ENCODE results near the gene CPNE4. TPM values are rescaled to one million over a fixed set of nuclear protein-coding genes. Genes with fewer than 3 reads are reported as not detected.

Gene CPNE4
- total RNA-seq, 1 experiment from 2014 or later: 1.9 TPM

- Histone ChIP-seq H2BK120ac (ENCODE audit: low read depth, low read length, poor library complexity, severe bottlenecking) (no peak overlapping the region), H3K56ac (ENCODE audit: insufficient read length, low read depth, low read length) (no peak overlapping the region), H2BK20ac (ENCODE audit: low read depth, low read length, poor library complexity, severe bottlenecking) (no peak overlapping the region), H3T11ph (ENCODE audit: low read length) (no peak overlapping the region), H2AK5ac (ENCODE audit: insufficient read length, low read length) (no peak overlapping the region), H3K79me1 (ENCODE audit: insufficient read depth, low read depth, low read length, poor library complexity, severe bottlenecking) (no peaks in the 10 kb centered on the region), H3K4me1 (ENCODE audit: insufficient read depth, low read length) (no peaks in the 10 kb centered on the region), H4K91ac (ENCODE audit: insufficient read length, low read depth, low read length) (no peak overlapping the region), H4K5ac (ENCODE audit: insufficient read length, low read depth, low read length) (no peak overlapping the region), H2BK15ac (ENCODE audit: low read depth, low read length) (no peak overlapping the region), H3K23ac (ENCODE audit: insufficient read length, low read depth, low read length) (no peak overlapping the region), H2BK5ac (ENCODE audit: insufficient read length, low read length) (no peak overlapping the region), H3K14ac (ENCODE audit: insufficient read depth, low read length) (no peak overlapping the region), H4K8ac (replicated peaks; ENCODE audit: insufficient read length, low read depth, low read length) (no peak overlapping the region), H3K27me3 (ENCODE audit: insufficient read depth, low read length) (no peaks in the 10 kb centered on the region), H4K20me1 (ENCODE audit: control insufficient read depth, insufficient read depth, insufficient read length) (no peaks in the 10 kb centered on the region), H3K27ac (ENCODE audit: insufficient read length, low read depth, low read length) (no peak overlapping the region), H3K4ac (ENCODE audit: low read depth, low read length) (no peak overlapping the region), H2AFZ (ENCODE audit: low read length) (no peak overlapping the region), H2BK12ac (ENCODE audit: insufficient read length, low read depth, low read length) (no peak overlapping the region), H3K4me2 (ENCODE audit: insufficient read depth, insufficient read length, low read length) (no peak overlapping the region), H3K23me2 (ENCODE audit: insufficient read length, low read depth, low read length, poor library complexity, severe bottlenecking) (no peaks in the 10 kb centered on the region), H3K18ac (ENCODE audit: insufficient read length, low read depth, low read length) (no peak overlapping the region), H3K9me3 (ENCODE audit: control insufficient read depth, low read depth, low read length) (no peaks in the 10 kb centered on the region), H3K9ac (ENCODE audit: extremely low read depth, insufficient read length, low read length) (no peak overlapping the region), H3K79me2 (ENCODE audit: insufficient read depth, low read length) (no peaks in the 10 kb centered on the region)
- Mint-ChIP-seq H3K4me3 (no peak overlapping the region), H3K27ac (peak overlapping the region in 1 of 3 experiments; percentile 78; a peak in 1 of 7 replicates), H3K4me1 (peaks cover 16 to 17% of the 10 kb centered on the region in 2 experiments), H3K9me3 (no peaks in the 10 kb centered on the region), H3K27me3 (ENCODE audit: low read depth) (no peaks in the 10 kb centered on the region), H3K36me3 (ENCODE audit: insufficient read depth in 1 of 3, low read depth in 3 of 3) (no peaks in the 10 kb centered on the region; a peak in 1 of 7 replicates)
- no CpG with 5 or more reads among the region's 3 CpGs for WGBS (ENCODE audit: extremely low coverage, insufficient read length, low lambda C conversion rate)
- DNase-seq: no peak
- TF ChIP-seq, protein P1, sequence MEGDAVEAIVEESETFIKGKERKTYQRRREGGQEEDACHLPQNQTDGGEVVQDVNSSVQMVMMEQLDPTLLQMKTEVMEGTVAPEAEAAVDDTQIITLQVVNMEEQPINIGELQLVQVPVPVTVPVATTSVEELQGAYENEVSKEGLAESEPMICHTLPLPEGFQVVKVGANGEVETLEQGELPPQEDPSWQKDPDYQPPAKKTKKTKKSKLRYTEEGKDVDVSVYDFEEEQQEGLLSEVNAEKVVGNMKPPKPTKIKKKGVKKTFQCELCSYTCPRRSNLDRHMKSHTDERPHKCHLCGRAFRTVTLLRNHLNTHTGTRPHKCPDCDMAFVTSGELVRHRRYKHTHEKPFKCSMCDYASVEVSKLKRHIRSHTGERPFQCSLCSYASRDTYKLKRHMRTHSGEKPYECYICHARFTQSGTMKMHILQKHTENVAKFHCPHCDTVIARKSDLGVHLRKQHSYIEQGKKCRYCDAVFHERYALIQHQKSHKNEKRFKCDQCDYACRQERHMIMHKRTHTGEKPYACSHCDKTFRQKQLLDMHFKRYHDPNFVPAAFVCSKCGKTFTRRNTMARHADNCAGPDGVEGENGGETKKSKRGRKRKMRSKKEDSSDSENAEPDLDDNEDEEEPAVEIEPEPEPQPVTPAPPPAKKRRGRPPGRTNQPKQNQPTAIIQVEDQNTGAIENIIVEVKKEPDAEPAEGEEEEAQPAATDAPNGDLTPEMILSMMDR (conservative IDR thresholded peaks at IDR 0.05): no peak
Observed at GRCh38 chr3:132014105-132014504, 20.7 kb downstream of the CPNE4 start.
